ENCODE data around the gene GPR12.
A peak's percentile ranks its signal among the peaks of the same experiment; 100 is the strongest.

Gene GPR12

GRCh38 chr13:26759907-26760831 lies at the start of gene GPR12:
TSS of gene GPR12 (minus strand) at chr13:26760786. CDS start at chr13:26759827, 959 bp downstream.
- H3K9me3 Mint-ChIP-seq = no peaks in the 10 kb centered on the region
- peaks cover 15% of the 10 kb centered on the region for H3K4me1 Mint-ChIP-seq
- peak; percentile 19 for ATAC-seq
- no peak within 1 kb of the TSS for H3K27ac Mint-ChIP-seq
- peaks cover 58% of the 10 kb centered on the region for H3K27me3 Mint-ChIP-seq
- peak within 1 kb of the TSS; percentile 74 for H3K4me3 Mint-ChIP-seq
- no peaks in the 10 kb centered on the region for H3K36me3 Mint-ChIP-seq

GRCh38 chr13:26810095-26810494 lies 49.5 kb upstream of the GPR12 start:
- no peaks in the 10 kb centered on the region for H3K4me1 Mint-ChIP-seq
- ATAC-seq = no peak
- no peak overlapping the region for H3K27ac Mint-ChIP-seq
- no peak overlapping the region for H3K4me3 Mint-ChIP-seq
- peaks cover 2% of the 10 kb centered on the region for H3K36me3 Mint-ChIP-seq
- H3K9me3 Mint-ChIP-seq = peaks cover 3% of the 10 kb centered on the region
- peaks cover 28% of the 10 kb centered on the region for H3K27me3 Mint-ChIP-seq

GRCh38 chr13:26806891-26807290 lies 46.3 kb upstream of the GPR12 start:
- no peak for ATAC-seq
- peaks cover 5% of the 10 kb centered on the region for H3K36me3 Mint-ChIP-seq
- H3K4me1 Mint-ChIP-seq = no peaks in the 10 kb centered on the region
- peaks cover 11% of the 10 kb centered on the region for H3K9me3 Mint-ChIP-seq
- no peak overlapping the region for H3K4me3 Mint-ChIP-seq
- H3K27ac Mint-ChIP-seq = no peak overlapping the region
- H3K27me3 Mint-ChIP-seq = peaks cover 48% of the 10 kb centered on the region

- H3K27me3 Mint-ChIP-seq = no peaks in the 10 kb centered on the region
- H3K9me3 Mint-ChIP-seq = no peaks in the 10 kb centered on the region
- ATAC-seq = no peak
- H3K36me3 Mint-ChIP-seq = no peaks in the 10 kb centered on the region
- peaks cover 18% of the 10 kb centered on the region for H3K4me1 Mint-ChIP-seq
- H3K27ac Mint-ChIP-seq = no peak overlapping the region
- H3K4me3 Mint-ChIP-seq = no peak overlapping the region
Measured at GRCh38 chr13:26787961-26788360, 27.4 kb upstream of the GPR12 start.

- Mint-ChIP-seq H3K27me3 (no peaks in the 10 kb centered on the region), H3K27ac (no peak overlapping the region), H3K36me3 (no peaks in the 10 kb centered on the region), H3K4me3 (no peak overlapping the region), H3K9me3 (peaks cover 3% of the 10 kb centered on the region), H3K4me1 (peaks cover 18% of the 10 kb centered on the region)
- no peak for ATAC-seq
Measured at GRCh38 chr13:26786651-26787295, 26.2 kb upstream of the GPR12 start.

GRCh38 chr13:26785838-26786630 lies 25.4 kb upstream of the GPR12 start:
- H3K4me1 Mint-ChIP-seq = peaks cover 18% of the 10 kb centered on the region
- peaks cover 4% of the 10 kb centered on the region for H3K27me3 Mint-ChIP-seq
- no peaks in the 10 kb centered on the region for H3K36me3 Mint-ChIP-seq
- H3K9me3 Mint-ChIP-seq = peaks cover 3% of the 10 kb centered on the region
- H3K27ac Mint-ChIP-seq = peak overlapping the region; percentile 70
- H3K4me3 Mint-ChIP-seq = peak overlapping the region; percentile 79
- peak; percentile 83 for ATAC-seq

GRCh38 chr13:26784704-26785639 lies 24.4 kb upstream of the GPR12 start:
- ATAC-seq = peak; percentile 91
- Mint-ChIP-seq H3K9me3 (peaks cover 3% of the 10 kb centered on the region), H3K36me3 (no peaks in the 10 kb centered on the region), H3K4me3 (peak overlapping the region; percentile 79), H3K4me1 (peaks cover 18% of the 10 kb centered on the region), H3K27ac (peak overlapping the region; percentile 70), H3K27me3 (peaks cover 12% of the 10 kb centered on the region)

- Mint-ChIP-seq H3K9me3 (peaks cover 7% of the 10 kb centered on the region), H3K27ac (no peak overlapping the region)
Measured at GRCh38 chr13:26780411-26780810, 19.8 kb upstream of the GPR12 start.

GRCh38 chr13:26779321-26779720 lies 18.7 kb upstream of the GPR12 start:
- Mint-ChIP-seq H3K27me3 (peaks cover 12% of the 10 kb centered on the region), H3K27ac (no peak overlapping the region), H3K4me1 (no peaks in the 10 kb centered on the region), H3K36me3 (no peaks in the 10 kb centered on the region), H3K4me3 (no peak overlapping the region), H3K9me3 (peaks cover 7% of the 10 kb centered on the region)
- no peak for ATAC-seq

More at GRCh38 chr13:26780411-26780810, 19.8 kb upstream of the GPR12 start:
- Mint-ChIP-seq H3K4me3 (no peak overlapping the region), H3K4me1 (peaks cover 10% of the 10 kb centered on the region), H3K36me3 (no peaks in the 10 kb centered on the region), H3K27me3 (peaks cover 12% of the 10 kb centered on the region)
- no peak for ATAC-seq

- H3K36me3 Mint-ChIP-seq = no peaks in the 10 kb centered on the region
- ATAC-seq = no peak
- H3K27me3 Mint-ChIP-seq = peaks cover 11% of the 10 kb centered on the region
- peaks cover 5% of the 10 kb centered on the region for H3K9me3 Mint-ChIP-seq
- H3K4me1 Mint-ChIP-seq = no peaks in the 10 kb centered on the region
- no peak overlapping the region for H3K27ac Mint-ChIP-seq
- H3K4me3 Mint-ChIP-seq = no peak overlapping the region
Measured at GRCh38 chr13:26772531-26772930, 11.9 kb upstream of the GPR12 start.

GRCh38 chr13:26771796-26772195 lies 11.2 kb upstream of the GPR12 start:
- peaks cover 2% of the 10 kb centered on the region for H3K9me3 Mint-ChIP-seq
- no peaks in the 10 kb centered on the region for H3K36me3 Mint-ChIP-seq
- H3K27me3 Mint-ChIP-seq = peaks cover 11% of the 10 kb centered on the region
- no peaks in the 10 kb centered on the region for H3K4me1 Mint-ChIP-seq
- ATAC-seq = no peak
- no peak overlapping the region for H3K27ac Mint-ChIP-seq
- no peak overlapping the region for H3K4me3 Mint-ChIP-seq

- Mint-ChIP-seq H3K27ac (no peak overlapping the region), H3K4me1 (peaks cover 15% of the 10 kb centered on the region), H3K9me3 (no peaks in the 10 kb centered on the region), H3K27me3 (peaks cover 64% of the 10 kb centered on the region), H3K36me3 (no peaks in the 10 kb centered on the region), H3K4me3 (no peak overlapping the region)
- no peak for ATAC-seq
Measured at GRCh38 chr13:26762745-26763345, 2.3 kb upstream of the GPR12 start.

GRCh38 chr13:26760832-26761582 lies 421 bp upstream of the GPR12 start:
- ATAC-seq = peak; percentile 47
- Mint-ChIP-seq H3K4me3 (no peak overlapping the region), H3K36me3 (no peaks in the 10 kb centered on the region)

More at GRCh38 chr13:26760832-26761582, 421 bp upstream of the GPR12 start:
- no peak overlapping the region for H3K27ac Mint-ChIP-seq
- peaks cover 60% of the 10 kb centered on the region for H3K27me3 Mint-ChIP-seq
- no peaks in the 10 kb centered on the region for H3K9me3 Mint-ChIP-seq
- H3K4me1 Mint-ChIP-seq = peaks cover 15% of the 10 kb centered on the region
